Ovary (tissue), 3 donors: ENCODE data around the gene R3HCC1L.

Source experiments
- CTCF ChIP-seq, 3 donors: fragments of 450-650 bp in 2 of 3; fragments of 200-600 bp in 1 of 3; IDR thresholded peaks; one replicate each; pipeline versions ENCODE4 v1.5.1 to v1.8.0; 2016 to 2022; ENCODE audit warnings: antibody characterized with exemption in 3 of 3, mild to moderate bottlenecking in 1 of 3
- POLR2A ChIP-seq: fragments of 450-650 bp; IDR thresholded peaks from one replicate; pipeline ENCODE4 v1.6.1; 2017; ENCODE audit warnings: antibody characterized with exemption, mild to moderate bottlenecking, moderate library complexity
- donor health status: DM: no; HTN: no; CAD: no.

DNA sequence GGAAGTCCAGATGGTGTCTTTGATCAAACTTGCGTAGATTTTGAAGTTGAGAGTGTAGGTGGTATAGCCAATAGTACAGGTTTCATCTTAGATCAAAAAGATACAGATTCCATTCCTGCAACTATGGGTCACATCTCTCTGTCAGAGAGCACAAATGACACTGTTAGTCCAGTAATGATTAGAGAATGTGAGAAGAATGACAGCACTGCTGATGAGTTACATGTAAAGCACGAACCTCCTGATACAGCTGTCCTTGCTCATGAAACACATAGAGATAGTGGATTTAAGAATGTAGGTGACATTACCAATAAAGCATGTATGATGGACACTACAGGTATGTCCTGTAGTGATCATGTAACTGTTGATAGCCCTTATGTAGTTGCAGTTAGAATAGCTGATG is 74.5 kb downstream of the R3HCC1L start:
- TF ChIP-seq CTCF (IDR thresholded peaks at IDR 0.05) (no peak), POLR2A (no peak)
